Muscle of arm (tissue), 12 donors: ENCODE data around the gene LRRC42. TPM values are rescaled to one million over a fixed set of nuclear protein-coding genes. Genes with fewer than 3 reads are reported as not detected.
"Not testable (repeated sequence)": the region's sequence is repeated elsewhere in the genome, so short reads cannot be mapped to it uniquely, and the experiment has no call there.

ENCODE experiments used
- DNase-seq: peaks from one replicate; pipeline ENCODE4 v3.0.0-alpha.2; 2013
- polyA plus RNA-seq, 12 donors: library from polyadenylated mRNA; unstranded; fragments of 120-200 nt; gene quantifications; one replicate each; pipeline ENCODE4 v1.2.1, GENCODE V29; 2013; ENCODE audit not compliant: insufficient read length in 12 of 12

The LRRC42 gene
- polyA plus RNA-seq, 12 donors, result 19.6 to 33.3 (median 23.2) TPM; not detected in 1

DNA sequence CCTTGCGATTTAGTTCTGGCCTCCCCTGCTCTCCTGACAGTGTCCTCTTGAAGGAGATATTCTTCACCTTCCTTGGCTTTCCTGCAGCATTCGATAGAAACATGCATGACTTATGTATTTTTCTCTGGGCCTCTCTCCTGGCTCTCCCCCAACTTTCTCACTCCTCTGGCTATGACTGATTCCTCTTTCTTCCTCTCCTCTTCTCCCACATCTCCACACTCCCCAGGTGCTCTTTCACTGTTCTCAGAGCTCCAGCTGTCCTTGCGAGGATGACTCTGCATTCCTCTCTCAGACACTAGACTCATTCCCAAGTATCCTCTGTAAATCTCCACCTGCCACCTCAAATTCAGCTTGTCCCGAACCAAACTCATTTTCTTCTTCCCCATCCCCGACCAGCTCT is 18.0 kb downstream of the LRRC42 start:
- DNase-seq, result no peak

- DNase-seq, result no peak
Observed at GRCh38 chr1:53966794-53967193, 20.6 kb downstream of the LRRC42 start.

GRCh38 chr1:53967409-53968124 is 21.4 kb downstream of the LRRC42 start:
- no peak for DNase-seq

GRCh38 chr1:53968125-53968513 is 22.0 kb downstream of the LRRC42 start:
- no peak for DNase-seq

DNA sequence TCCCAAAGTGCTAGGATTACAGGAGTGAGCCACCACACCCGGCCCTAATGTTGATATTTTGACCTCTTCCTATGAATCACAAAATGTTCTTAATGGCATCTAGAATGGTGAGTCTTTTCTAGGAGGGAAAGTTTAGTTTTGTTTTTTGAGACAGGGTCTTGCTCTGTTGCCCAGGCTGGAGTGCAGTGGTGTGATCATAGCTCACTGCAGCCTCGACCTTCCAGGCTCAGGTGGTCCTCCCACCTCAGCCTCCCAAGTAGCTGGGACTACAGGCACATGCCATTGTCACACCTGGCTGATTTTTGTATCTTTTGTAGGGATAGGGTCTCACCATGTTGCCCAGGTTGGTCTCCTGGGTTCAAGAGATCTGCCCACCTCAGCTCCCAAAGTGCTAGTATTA is 23.2 kb downstream of the LRRC42 start:
- not testable (repeated sequence) for DNase-seq

DNA sequence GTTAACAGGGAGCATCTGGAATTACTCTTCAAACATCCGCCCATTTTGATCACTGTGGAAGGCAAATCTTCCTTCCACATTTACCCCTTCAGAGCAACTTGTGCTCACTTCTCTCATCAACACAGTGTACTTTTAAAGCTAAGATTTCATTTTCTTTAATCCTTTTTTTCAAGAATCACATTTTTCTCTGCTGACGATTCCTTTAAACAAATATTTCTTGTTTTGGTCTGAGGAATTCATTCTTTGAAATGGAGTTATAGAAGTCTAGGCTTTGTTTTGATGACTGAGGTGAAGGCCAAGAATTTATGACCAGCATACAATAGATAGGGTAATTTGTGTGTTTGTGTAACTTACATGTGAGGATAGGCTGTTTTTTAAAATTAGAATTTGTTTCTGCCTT is 25.6 kb downstream of the LRRC42 start:
- no peak for DNase-seq

GRCh38 chr1:53975861-53976260 is 29.7 kb downstream of the LRRC42 start:
- no peak for DNase-seq

- DNase-seq, result no peak
Observed at GRCh38 chr1:53979712-53980450, 33.7 kb downstream of the LRRC42 start.

DNA sequence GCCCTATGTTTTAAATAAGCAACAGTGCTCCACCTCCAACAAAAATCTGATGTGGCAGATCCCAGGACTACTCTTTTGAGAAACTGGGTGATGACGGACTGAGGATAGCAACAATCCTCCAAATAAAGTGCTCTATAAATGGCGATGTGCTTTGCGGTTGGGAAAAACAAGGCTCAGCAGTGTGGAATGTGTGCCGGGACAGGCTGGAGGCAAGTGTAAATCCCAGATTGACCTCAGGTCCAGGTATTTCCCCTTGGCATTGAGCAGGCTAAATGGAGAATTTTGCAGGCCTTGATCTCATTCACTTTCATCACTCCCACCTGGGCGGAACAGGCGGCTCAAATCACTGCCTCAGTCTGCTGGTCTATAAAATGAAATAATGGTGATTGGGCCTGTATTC is 35.1 kb downstream of the LRRC42 start:
- DNase-seq, result no peak

GRCh38 chr1:53982034-53982762 is 36.0 kb downstream of the LRRC42 start:
- peak; percentile 55 for DNase-seq

DNA sequence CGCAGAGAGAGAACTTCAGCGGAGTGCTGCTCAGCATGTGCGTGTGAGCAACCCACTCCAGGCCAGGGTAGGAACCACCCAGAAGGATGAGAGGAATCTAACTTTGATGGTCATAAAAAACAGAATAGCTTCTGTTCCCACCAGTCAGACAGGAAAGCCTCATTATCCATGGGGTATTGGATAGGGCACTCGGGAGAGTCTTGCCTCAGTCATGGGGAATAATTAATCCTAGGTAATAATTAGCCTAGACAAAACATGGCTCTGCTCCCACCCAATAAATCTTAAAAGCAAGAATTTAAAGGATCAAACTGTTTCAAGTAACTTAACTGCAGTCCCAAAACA is 36.6 kb downstream of the LRRC42 start:
- DNase-seq, result no peak

DNA sequence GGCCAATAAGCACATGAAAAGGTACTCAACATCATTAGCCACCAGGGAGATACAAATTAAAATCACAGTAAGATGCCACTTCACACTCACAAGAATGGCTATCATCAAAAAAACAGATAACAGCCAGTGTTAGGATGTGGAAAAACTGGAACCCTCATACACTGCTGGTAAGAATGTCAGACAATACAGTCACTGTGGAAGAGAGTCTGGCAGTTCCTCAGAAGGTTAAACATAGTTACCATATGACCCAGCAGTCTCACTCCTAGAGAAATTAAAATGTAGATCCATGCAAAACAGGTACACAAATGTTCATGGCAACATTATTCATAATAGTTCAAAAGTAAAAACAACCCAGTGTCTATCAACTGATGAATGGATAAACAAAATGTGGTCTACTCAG is 38.6 kb downstream of the LRRC42 start:
- DNase-seq, result no peak

DNA sequence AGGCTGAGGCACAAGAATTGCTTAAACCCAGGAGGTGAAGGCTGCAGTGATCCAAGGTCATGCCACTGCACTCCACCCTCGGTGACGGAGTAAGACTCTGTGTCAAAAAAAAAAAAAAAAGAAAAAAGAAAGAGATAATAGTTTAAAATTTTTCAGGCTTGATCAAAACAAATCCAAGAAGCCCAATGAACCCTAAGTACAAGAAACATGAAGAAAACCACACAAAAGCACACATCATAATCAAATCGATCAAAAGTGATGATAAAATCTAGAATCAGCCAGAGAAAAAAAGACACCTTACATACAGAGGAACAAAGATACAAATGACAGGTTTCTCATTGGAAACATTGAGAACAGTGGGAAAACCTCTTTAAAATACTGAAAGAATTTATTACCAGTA is 40.3 kb downstream of the LRRC42 start:
- no peak for DNase-seq

DNA sequence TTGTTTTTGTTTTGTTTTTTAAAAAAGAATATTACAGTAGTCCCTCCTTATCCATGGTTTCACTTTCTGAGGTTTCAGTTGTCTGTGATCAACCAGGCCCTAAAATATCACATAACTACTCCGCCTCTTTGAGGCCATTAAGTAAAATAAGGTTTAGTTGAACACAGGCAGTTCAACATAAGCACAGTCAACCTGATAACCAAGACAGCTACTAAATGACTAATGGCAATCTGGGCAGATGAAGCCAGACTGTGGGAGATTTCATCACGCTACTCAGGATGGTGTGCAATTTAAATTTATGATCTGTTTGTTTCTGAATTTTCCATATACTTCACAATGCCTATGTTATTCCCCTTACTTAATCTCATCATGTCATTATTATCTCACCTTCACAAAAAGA is 41.7 kb downstream of the LRRC42 start:
- DNase-seq, result no peak

DNA sequence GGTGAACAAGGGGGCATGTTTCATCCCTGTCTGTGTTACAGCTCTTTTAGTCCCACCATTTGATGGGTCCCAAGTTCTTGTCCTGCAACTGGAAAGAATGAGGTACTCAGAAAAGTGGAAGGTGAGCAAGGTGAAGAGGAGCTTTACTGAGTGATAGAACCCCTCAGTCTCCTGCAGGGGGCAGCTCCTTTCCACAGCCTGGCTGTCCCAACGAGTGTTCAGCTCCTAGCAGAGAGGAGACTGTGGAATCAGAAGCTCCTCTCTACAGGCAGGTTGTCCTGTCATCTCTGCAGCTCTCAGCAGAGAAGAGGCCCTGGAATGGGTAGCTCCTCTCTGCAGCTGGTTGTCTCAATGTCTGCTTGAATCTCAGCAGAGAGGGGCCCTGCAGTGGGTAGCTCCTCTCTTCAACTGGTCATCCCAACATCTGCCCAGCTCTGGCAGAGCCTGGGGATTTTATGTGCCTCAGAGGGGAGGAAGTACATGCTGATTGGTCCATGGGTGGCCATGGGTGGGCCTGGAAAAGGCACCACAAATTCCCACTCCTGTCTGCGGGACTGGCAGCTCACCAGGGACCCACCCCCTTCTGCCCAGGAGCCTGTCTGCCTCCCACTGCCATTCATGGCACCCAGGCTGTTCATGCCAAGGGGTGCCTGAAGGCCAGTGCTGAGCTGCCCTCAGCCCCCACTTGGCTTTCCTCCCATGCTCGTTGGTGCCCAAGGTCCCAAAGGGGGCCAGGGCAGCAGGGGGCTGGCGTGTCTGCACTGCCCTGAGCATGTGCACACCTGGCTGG is 46.1 kb downstream of the LRRC42 start:
- DNase-seq, result no peak

- DNase-seq, result not testable (repeated sequence)
Observed at GRCh38 chr1:53994516-53994915, 48.4 kb downstream of the LRRC42 start.

DNA sequence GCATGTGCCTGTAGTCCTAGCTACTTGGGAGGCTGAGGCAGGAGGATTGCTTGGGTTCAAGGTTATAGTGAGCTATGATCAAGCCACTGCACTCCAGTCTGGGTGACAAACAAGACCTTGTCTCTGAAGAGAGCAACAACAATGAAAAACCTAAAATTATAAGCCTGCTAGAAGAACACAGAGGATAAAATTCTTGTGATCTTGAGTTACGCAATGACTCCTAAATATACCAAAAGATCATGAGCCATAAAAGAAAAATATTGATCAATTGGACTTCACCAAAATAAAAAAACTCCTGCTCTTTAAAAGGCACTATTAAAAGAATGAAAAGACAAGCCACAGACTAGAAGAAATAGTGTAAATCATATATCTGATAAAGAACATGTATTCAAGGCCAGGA is 49.5 kb downstream of the LRRC42 start:
- no peak for DNase-seq

DNA sequence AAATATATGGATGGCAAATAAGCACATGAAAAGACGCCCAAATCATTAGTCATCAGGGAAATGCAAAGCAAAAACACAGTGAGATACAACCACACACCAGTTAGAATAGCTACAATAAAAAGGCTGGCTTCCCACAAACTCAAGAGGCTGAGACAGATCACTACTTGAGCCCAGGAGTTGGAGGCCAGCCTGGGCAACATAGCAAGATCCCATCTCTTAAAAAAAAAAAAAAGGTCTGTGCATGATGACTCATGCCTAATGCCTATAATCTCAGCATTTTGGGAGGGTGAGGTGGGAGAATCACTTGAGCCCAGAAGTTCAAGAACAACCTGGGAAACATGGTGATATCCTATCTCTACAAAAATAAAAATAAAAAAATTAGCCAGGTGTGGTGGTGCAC is 52.1 kb downstream of the LRRC42 start:
- no peak for DNase-seq

- no peak for DNase-seq
Observed at GRCh38 chr1:53999920-54000319, 53.8 kb downstream of the LRRC42 start.

GRCh38 chr1:54001591-54001990 is 55.4 kb downstream of the LRRC42 start:
- no peak for DNase-seq

GRCh38 chr1:54002544-54003248 is 56.5 kb downstream of the LRRC42 start:
- DNase-seq, result no peak

DNA sequence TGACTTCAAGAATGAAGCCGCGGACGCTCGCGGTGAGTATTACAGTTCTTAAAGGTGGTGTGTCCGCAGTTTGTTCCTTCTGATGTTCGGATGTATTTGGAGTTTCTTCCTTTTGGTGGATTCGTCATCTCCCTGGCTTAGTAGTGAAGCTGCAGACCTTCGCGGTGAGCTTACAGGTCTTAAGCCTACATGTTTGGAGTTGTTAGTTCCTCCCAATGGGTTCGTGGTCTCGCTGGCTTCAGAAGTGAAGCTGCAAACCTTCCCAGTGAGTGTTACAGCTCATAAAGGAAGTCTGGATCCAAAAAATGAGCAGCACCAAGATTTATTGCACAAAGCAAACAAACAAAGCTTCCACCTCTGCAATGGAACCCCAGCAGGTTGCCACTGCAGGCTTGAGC is 57.1 kb downstream of the LRRC42 start:
- DNase-seq, result no peak
